HG03558 (cell line): ENCODE results near the gene CYB561.
"Not testable (repeated sequence)": the region's sequence is repeated elsewhere in the genome, so short reads cannot be mapped to it uniquely, and the experiment has no call there.

Experiments used
- ATAC-seq: cut with Tn5 transposase; IDR thresholded peaks from one replicate; pipeline ENCODE4 v1.9.1; 2021; ENCODE audit warnings: moderate number of reproducible peaks; ENCODE audit not compliant: unreplicated experiment; ENCODE audit errors: extremely low read depth

The CYB561 gene

DNA sequence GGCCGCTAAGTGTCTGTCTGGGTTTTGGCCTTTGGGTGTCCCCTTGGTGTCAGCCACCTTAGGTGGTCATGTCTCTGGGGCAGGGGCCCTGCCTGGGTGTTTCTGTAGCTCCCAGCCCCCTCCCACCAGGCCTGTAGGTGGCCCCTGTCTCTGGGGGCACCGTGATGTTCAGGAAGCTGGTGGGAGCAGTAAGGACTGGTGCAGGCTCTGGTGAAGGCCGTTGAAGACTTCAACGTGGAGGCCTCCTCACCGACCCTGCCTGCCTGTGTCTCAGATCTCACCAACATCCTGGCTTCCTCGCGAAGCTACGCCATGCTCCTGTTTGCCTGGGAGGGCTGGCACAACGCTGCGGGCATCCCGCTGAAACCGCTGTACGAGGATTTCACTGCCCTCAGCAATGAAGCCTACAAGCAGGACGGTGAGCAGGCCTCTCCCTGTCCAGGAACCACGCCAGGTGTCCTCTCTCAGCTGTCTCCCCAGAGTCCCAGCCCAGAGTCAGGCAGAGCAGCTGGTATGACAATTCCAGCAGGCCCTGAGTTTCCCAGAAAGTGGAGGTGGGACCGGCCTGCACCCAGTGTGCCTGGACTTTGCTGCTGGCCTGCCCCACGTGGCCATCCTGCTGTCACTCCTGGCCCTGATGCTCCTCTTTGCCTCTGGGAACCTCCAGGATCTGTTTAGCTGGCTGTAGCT lies 33.5 kb upstream of the CYB561 start:
- no peak for ATAC-seq

DNA sequence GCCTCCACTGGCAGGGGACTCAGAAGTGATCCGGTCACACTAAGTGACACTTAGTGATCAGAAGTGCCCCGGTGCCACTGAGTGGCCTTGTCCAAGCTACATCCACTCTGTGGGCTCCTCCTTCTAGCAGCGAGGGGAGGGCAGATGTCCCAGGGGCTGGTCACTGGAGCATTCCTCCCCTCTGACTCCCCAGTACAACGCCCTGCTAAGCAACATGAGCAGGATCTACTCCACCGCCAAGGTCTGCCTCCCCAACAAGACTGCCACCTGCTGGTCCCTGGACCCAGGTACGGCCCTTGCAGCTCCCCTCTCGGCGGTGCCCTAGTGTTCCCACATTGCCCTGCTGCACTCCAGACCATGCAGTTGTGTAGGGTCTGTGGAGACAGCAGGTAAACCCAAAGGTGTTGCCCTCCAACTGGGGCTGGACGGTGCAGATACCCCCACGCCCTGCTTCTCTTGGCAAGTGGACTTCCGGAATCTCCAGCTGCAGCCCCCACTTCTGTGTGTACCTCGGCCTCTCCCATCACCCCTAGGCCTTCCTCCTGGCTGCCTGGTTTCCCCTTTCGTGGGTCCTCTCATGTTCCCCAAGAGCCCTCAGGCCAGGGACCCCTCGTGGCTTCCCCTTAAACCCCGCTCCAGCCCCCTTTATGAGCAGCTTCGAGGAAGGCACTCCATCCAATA lies 32.8 kb upstream of the CYB561 start:
- no peak for ATAC-seq

DNA sequence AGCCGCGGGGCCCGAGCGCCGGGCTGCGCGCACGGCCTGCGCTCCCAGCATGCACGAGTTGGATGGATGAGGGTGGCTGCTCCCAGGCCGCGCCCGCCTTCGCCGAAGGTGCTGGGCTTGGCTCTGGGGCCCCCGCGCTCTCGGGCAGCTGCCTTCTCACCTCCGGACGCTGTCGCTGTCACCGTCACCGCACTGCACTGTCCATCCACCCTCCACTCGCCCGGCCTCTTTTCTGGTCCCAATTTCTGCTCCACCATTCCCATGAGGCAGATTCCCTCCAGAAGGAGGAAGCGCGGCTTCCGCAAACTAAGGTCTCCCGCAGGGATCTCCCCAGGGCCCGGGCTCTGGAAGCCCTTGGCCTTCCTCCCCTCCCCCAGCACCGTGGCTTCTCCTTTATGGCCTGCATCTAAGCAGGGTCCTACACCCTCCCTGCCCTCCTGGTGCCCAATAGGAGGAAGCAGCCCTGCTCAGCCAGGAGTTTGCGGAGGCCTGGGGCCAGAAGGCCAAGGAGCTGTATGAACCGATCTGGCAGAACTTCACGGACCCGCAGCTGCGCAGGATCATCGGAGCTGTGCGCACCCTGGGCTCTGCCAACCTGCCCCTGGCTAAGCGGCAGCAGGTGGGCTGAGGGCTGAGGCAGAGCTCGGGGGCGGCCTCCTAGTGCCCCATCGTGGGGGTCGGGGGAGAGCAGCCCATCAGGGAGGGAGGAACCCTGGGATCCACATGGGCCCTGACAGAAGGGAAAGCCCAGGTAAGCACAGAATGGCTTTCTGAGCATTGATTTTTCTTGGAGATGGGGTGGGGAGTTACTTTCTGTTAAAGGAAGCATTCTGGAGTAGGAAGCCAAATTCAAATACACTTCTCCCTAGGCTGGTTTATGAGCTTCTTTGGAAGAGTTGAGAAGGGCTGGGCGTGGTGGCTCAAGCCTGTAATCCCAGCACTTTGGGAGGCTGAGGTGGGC lies 31.7 kb upstream of the CYB561 start:
- no peak for ATAC-seq

DNA sequence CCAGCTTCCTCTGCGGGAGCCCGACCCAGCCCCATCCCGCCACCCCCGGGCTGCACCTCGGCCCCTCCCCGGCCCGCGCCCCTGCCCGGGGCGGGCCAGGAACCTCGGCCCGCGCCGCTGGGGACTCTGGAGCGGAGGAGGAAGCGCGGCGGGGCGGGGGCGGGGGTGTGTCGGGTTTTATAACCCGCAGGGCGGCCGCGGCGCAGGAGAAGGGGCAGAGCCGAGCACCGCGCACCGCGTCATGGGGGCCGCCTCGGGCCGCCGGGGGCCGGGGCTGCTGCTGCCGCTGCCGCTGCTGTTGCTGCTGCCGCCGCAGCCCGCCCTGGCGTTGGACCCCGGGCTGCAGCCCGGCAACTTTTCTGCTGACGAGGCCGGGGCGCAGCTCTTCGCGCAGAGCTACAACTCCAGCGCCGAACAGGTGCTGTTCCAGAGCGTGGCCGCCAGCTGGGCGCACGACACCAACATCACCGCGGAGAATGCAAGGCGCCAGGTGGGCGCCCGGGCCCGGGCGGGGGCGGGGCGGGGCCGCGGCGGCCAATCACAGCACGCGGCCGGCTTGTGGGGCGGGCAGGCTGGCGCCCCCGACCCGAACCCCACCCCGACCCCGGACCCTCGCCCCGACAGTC lies 30.9 kb upstream of the CYB561 start, which contains the start of gene ACE:
Gene ACE (plus strand): TSS at position 208 of the 626 bp plus-strand sequence. CDS start 34 bp downstream, at position 242.
- no peak for ATAC-seq

DNA sequence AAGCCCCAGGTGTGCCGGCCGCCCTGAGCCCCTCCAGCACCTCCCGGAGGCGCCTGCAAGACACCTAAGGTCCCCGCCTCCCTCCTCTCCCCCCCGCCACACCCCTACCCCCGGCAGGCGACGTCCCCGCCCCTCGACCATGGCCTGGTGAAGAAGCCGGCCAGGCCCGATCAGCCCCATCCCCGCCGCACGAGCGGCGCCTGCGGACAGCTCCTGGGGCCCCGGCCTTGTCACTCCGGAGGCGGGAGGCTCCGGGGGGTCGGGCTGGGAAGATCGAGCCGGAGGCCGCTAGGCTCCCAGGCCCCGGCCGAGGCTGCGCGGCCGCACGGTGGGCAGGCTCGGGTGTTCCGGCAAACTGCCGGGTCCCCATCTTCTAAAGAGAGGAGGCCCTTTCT lies 30.4 kb upstream of the CYB561 start:
- ATAC-seq, result no peak

GRCh38 chr17:63475491-63476412 lies 29.6 kb upstream of the CYB561 start:
- ATAC-seq, result no peak

DNA sequence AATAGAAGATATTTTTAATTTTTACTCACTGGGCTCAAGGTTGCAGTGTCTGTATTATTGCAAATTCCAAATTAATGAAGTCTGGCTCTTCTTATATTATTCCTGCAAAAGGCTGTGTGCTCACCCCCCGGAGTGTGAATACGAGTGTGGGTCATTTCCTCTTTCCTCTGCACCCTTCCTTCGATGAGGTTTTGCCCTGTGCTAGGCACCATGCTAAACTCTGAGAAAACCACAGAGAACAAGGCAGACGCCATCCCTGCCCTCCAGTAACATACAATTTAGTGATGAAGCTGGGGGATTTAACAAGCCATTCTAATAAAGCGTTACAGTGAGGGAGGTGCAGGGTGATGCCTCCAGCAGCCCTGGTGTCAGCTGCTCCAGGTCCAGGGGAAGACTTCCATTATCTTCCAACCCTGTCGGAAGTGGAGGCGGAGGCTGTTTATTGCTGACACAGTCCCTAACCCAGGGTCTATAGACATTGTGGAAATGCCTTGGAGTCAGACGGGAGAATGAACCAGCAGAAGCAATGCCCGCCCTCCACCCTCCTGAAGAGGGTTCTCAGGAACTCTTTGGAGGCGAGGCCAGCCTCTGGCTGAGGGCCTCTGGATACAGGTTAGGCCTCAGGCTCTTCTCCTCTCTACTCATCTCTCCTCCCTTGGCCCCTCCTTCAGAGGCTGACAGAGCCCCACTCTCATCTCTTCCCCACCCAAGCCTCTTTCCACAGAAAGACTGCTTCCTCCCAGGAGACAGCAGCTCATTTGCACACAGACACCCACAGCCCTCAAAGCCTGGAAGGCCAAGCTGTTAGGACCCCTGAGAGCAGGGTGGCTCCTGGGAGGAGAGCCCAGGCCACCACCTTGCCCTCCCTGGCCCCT lies 28.7 kb upstream of the CYB561 start:
- no peak for ATAC-seq

DNA sequence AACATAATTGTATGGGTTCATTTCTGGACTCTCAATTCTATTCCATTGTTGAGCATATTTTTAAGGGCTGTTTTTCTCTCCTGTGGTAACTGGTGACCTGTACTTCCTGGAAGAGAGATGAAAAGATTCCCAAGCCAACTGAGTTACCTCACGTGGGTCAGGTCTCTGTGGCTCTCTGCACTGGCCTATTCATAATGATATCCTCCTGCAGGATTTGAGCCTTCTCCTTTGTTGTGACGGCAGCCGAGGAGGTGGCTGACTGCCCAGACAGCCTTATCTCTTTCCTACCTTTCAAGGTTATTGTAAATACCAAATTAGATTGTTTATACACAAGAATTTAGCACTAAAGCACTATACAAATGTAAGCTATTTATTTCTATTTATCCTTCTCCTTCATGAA lies 28.1 kb upstream of the CYB561 start:
- ATAC-seq, result no peak

DNA sequence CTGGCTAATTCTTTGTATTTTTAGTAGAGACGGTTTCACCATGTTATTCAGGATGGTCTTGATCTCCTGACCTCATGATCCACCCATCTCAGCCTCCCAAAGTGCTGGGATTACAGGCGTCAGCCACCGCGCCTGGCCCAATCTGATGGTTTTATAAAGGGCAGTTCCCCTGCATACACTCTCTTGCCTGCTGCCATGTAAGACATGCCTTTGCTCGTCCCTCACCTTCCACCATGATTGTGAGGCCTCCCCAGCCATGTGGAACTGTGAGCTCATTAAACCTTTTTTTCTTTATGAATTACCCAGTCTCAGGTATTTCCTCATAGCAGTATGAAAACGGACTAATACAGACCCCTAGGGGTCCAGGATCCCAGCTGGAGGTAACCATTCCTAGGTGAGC lies 22.0 kb upstream of the CYB561 start:
- not testable (repeated sequence) for ATAC-seq

DNA sequence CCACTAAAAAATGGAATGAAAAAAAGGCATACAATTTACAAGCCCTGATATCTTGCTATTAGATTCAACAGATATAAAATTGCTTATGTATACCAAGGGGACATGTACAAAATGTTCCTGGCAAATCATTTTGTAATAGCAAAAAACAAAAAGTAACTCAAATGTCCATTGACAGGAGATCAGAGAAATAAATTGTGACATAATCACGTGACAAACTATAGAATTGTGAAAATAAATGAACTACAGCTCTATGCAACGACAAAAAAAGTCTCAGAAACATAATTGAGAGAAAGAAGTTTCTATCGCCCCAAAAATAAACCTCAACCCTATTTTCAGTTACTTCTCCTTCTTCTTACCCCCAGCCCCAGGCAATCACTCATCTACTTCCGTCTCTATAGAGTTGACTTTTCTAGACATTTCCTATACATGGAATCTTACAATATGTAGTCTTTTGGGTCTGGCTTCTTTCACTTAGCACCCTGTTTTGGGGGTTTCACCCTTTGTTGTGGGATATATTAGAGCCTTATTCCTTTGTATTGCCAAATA lies 18.7 kb upstream of the CYB561 start:
- ATAC-seq, result no peak

GRCh38 chr17:63463771-63464170 lies 17.7 kb upstream of the CYB561 start:
- ATAC-seq, result no peak

DNA sequence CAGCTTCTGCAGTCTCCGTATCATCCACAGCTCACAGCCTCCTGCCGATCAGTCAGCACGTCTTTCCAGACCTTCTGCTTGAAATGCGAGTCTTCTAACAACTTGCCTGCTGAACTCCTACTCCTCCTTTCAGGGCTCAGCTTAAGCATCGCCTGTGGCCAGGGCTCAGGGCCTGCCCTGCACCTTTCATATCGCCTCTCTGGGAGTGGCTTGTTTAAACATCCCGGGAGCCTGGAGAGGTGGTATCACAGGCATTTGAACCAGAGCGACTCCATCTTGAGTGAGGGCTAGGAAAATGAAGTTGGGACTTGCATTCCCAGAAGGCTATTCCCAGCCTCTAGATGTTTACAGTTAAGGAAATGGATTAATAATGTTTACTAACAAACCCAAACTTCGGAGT lies 13.9 kb upstream of the CYB561 start:
- no peak for ATAC-seq

GRCh38 chr17:63458478-63458877 lies 12.4 kb upstream of the CYB561 start:
- ATAC-seq, result no peak

DNA sequence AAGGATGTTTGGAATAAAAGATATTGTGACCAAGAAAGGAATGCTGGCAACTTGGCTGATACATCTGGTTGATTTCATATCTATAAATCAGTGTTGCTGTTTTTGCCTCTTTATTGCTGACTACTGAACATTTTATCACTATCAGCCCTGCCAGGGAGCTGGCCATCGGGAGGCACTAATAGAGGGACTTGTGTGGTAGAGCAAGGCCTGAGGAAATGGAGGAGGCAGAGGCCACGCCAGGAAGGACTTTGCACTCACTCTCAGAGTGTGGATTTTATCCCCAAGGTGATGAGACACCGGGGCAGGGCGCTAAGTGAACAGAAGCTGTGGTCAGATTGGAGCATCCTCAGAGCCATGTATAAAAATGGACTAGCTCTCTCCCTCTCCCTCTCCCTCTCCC lies 9.3 kb upstream of the CYB561 start:
- ATAC-seq, result no peak

- ATAC-seq, result no peak
Observed at GRCh38 chr17:63454915-63455314, 8.8 kb upstream of the CYB561 start.

DNA sequence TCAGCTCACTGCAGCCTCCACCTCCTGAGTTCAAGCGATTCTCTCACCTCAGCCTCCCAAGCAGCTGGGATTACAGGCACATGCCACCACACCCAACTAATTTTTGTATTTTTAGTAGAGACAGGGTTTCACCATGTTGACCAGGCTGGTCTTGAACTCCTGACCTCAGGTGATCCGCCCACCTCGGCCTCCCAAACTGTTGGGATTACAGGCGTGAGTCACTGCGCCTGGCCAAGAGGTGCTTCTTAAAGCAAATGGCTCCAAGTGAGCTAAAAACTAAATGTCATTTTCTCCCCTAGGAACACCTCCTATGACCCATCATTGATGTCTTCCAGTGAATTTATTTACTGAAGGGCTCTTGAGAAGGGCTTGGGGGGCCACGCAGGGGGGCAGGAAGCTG lies 8.3 kb upstream of the CYB561 start:
- not testable (repeated sequence) for ATAC-seq

DNA sequence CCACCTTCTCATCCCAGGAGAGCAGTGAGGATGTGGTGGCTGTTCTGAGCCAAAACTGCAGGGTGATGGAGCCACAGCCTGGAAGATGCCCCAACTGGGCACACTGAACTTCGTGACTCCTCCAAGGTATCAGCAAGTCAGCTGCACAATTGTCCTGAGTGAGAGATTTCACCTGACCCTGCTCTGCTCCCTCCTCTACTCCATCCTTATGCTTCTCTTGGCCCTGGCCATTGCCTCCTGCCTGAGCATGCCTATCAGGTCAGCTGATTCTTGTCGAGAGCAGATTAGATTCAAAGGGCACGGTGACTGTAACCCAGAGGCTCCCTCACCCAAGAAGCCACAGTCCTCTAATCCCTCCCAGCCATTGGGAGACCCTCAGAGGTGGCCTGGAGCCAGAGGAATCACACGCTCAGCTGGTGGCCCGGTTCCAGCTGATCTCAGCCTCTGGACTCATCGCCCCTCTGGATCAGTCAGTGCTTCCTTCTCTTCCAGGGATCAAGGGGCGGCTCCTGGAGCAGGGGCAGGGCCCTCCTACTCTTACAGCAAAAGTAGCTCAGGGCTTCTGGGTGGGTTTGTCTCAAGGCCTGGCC lies 7.0 kb upstream of the CYB561 start:
- ATAC-seq, result no peak
